ENCODE data around the gene STAP2. TPM values are rescaled to one million over a fixed set of nuclear protein-coding genes. Genes with fewer than 3 reads are reported as not detected.

STAP2 gene
- total and polyA plus RNA-seq, 12 donors: 0.56 to 9.1 (median 2.1) TPM

DNA sequence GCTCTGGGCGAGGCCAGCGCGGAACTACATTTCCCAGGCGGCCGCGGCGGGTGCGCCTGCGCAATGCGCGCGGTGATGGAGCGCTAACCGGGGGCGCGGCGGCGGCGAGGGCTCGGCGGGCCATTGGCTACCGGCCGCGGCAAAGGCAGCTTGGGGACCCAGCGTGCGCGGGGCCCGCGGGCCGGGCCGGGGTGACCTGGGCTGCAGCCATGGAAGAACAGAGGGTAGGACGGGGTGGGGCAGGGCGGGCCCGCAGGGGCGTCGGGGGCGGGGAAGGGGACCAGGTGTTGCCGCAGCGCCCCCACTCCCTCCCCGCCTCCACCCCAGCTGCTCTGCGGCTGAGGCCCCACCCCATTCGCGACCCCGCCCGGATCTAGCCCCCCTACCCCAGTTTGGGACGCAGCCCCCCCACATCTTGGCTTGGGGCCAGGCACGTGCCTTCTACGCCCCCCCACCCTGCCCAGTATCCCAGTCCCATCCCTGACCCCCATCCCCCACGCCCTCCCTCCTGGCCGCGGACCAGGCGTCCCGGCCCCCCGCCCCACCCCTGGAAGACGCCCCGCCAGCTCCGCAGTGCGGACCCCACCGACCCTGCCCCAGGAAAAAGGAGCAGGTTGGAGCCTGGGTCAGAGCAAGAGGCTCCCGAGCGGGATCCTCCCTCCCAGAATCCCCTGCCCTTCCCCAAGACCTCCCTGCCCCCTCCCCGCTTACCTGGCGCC, 33.9 kb downstream of the STAP2 start, which contains the start of gene FSD1:
Gene FSD1 (plus strand): TSS at position 61 of the 719 bp plus-strand sequence. CDS start 149 bp downstream, at position 210.
- ATAC-seq: peak in 2 of 8 donors; percentile 48 to 63
- no peak within 1 kb of the TSS for H3K27ac ChIP-seq
- no peaks in the 10 kb centered on the region for H3K36me3 ChIP-seq
- TF ChIP-seq, protein P1, sequence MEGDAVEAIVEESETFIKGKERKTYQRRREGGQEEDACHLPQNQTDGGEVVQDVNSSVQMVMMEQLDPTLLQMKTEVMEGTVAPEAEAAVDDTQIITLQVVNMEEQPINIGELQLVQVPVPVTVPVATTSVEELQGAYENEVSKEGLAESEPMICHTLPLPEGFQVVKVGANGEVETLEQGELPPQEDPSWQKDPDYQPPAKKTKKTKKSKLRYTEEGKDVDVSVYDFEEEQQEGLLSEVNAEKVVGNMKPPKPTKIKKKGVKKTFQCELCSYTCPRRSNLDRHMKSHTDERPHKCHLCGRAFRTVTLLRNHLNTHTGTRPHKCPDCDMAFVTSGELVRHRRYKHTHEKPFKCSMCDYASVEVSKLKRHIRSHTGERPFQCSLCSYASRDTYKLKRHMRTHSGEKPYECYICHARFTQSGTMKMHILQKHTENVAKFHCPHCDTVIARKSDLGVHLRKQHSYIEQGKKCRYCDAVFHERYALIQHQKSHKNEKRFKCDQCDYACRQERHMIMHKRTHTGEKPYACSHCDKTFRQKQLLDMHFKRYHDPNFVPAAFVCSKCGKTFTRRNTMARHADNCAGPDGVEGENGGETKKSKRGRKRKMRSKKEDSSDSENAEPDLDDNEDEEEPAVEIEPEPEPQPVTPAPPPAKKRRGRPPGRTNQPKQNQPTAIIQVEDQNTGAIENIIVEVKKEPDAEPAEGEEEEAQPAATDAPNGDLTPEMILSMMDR (IDR thresholded peaks at IDR 0.05): no peak
- peaks cover 0 to 6% (median 0%) of the 10 kb centered on the region in 9 donors for H3K4me1 ChIP-seq
- H3K4me3 ChIP-seq: peak within 1 kb of the TSS in 4 of 10 donors; percentile 11 to 36 (median 16)
- peak in 1 of 2 donors; percentile 35 for DNase-seq
- H3K9me3 ChIP-seq: no peaks in the 10 kb centered on the region
- intact Hi-C loops (cut with DNase I): no loop called here
- 5% methylated on average over 33 to 63 of the region's 63 CpGs for WGBS, 2 donors
- H3K27me3 ChIP-seq: peaks cover 0 to 30% (median 23%) of the 10 kb centered on the region in 7 donors

DNA sequence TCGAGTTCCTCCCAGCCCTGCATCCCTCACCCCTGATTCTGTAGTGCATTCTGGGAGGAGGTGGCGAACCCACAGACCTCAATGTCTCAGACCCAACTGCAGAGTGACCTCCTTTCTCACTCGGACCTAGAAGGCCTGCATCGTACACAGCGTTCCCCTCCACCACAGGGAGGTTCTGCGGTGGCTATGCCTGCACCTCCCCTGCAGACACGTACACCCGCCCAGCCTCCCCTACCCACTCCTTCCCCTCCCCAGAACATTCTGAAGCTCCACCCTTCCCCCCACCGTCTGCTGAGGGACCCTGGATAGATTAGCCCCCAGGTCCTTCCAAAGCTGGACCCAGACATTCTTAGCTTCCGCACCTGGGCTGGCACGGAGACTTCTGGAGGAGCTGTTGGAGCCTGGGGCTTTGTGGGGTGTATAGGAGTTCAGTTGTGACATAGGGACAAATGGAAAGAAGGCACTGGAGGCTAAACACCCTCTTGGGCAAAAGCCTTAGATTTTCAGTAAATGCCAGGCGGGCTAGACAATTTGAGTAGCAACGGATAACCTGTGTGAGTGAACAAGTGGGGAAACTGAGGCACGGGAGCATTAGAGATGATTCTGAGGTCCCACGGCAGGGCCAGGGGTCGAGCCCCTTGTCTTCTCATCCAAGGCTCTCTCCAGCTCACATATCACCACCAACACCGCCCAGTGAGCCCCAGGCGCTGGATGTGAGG, 34.6 kb downstream of the STAP2 start:
- DNase-seq (no peak), ATAC-seq (no peak)
- intact Hi-C loops (cut with DNase I): no loop called here
- no peak overlapping the region for H3K27ac ChIP-seq
- TF ChIP-seq, protein P1 (IDR thresholded peaks at IDR 0.05): no peak
- no peaks in the 10 kb centered on the region for H3K9me3 ChIP-seq
- peaks cover 0 to 6% (median 0%) of the 10 kb centered on the region in 9 donors for H3K4me1 ChIP-seq
- peaks cover 0 to 30% (median 23%) of the 10 kb centered on the region in 7 donors for H3K27me3 ChIP-seq
- no peaks in the 10 kb centered on the region for H3K36me3 ChIP-seq
- 48 to 53% methylated on average over 18 of the region's 18 CpGs for WGBS, 2 donors
- peak overlapping the region in 3 of 10 donors; percentile 11 to 36 (median 16) for H3K4me3 ChIP-seq

DNA sequence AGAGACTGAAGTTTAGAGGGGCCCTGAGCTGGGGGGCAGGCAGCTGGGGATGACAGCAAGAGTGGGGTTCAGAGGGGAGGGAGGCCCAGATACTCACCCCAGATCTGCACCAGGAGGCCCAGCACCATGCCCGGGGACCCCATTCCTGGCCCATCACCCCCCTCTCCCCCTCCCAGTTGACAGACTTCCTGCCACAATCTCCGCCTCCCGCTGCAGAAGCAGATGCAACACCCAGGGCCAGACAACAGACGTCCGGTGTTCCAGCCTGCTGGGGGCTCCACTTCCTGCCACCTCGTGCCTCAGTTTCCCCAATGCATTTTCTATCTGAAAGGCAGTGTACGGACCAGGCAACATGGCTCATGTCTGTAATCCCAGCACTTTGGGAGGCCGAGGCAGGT, 36.4 kb downstream of the STAP2 start, which contains the start of gene TMIGD2:
Gene TMIGD2 (minus strand): TSS at position 147 of the 398 bp plus-strand sequence. CDS start 4 bp downstream, at position 143.
- TF ChIP-seq, protein P1 (IDR thresholded peaks at IDR 0.05): no peak
- intact Hi-C loops (cut with DNase I): no loop called here
- DNase-seq (no peak), ATAC-seq (no peak)
- H3K27me3 ChIP-seq: peaks cover 0 to 37% (median 23%) of the 10 kb centered on the region in 7 donors
- H3K9me3 ChIP-seq: no peaks in the 10 kb centered on the region
- no peak within 1 kb of the TSS for H3K4me3 ChIP-seq
- H3K4me1 ChIP-seq: peaks cover 0 to 6% (median 0%) of the 10 kb centered on the region in 9 donors
- no peak within 1 kb of the TSS for H3K27ac ChIP-seq
- WGBS, 2 donors: 50 to 64% methylated on average over 8 of the region's 8 CpGs
- no peaks in the 10 kb centered on the region for H3K36me3 ChIP-seq

DNA sequence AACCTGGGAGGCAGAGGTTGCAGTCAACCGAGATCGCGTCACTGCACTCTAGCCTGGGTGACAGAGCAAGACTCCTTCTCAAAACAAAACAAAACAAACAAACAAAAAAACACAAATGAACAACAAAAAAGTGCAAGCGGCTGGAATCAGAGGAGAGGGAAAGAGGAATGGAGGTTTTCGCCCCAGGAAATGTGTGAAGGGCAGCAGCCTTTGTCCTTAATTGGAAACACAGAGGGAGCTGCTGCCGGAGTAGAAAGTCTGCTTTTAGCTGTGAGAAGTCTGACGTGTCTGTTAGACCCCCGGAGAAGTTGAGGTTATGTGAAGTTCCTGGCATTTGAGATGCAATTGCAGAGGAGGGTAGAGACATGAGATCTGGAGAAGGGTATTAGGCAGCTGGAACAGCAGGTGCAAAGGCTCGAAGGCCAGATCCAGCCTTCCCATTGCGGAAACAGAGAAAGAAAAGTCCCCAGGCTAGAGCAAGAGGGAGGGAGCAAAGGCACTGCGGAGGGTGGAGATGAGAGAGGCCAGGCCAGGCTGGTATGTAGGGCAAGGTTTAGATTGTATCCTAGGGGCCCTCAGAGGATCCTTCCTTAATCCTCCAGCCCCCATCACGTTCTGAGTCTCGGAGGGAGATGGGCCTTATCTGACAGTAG, 36.9 kb downstream of the STAP2 start:
- intact Hi-C loops (cut with DNase I): no loop called here

More for the DNA sequence above, 36.9 kb downstream of the STAP2 start:
- WGBS, 2 donors: 56 to 64% methylated on average over 13 of the region's 13 CpGs
- Histone ChIP-seq H3K4me3 (no peak overlapping the region), H3K36me3 (no peaks in the 10 kb centered on the region), H3K4me1 (peaks cover 0 to 6% (median 0%) of the 10 kb centered on the region in 9 donors), H3K27me3 (peaks cover 0 to 36% (median 21%) of the 10 kb centered on the region in 7 donors), H3K27ac (no peak overlapping the region), H3K9me3 (no peaks in the 10 kb centered on the region)
- no peak for ATAC-seq
- TF ChIP-seq, protein P1 (IDR thresholded peaks at IDR 0.05): no peak
- no peak for DNase-seq

Measured in heart right ventricle (tissue), 16 donors.